ENCODE results near the gene COX18. TPM values are rescaled to one million over a fixed set of nuclear protein-coding genes. Genes with fewer than 3 reads are reported as not detected.

The COX18 gene
- total and polyA plus RNA-seq, 2 experiments from 2014 or later = 9.7 to 55.0 TPM

DNA sequence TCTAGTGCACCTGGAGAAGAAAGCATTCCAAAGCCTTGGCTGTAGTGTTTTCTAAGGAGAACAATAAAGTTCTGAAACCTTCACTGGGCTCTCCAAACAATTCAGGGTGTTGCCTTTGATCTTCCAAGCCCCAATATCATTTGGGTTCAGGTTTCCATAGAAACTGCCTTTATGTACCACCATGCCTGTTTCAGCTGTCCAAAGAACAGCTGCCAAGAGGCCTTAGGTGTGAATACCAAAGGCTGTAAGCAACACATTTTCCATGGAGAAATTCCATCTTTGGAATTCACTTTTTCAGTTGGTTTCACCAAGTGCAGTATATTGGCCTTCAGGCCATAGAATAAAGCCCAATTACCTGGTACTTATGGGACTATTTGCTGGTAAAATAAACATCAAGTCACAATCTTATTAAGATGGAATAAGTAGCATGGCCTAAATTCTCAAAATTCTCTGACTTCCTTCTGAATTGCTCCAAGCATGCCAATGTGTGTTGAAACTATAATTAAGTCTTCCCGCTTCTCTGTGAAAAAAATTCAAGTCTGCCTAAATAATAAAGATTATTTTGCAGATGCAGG is 61.9 kb downstream of the COX18 start:
- H3K4me3 ChIP-seq = no peak overlapping the region
- TF ChIP-seq, protein P1, sequence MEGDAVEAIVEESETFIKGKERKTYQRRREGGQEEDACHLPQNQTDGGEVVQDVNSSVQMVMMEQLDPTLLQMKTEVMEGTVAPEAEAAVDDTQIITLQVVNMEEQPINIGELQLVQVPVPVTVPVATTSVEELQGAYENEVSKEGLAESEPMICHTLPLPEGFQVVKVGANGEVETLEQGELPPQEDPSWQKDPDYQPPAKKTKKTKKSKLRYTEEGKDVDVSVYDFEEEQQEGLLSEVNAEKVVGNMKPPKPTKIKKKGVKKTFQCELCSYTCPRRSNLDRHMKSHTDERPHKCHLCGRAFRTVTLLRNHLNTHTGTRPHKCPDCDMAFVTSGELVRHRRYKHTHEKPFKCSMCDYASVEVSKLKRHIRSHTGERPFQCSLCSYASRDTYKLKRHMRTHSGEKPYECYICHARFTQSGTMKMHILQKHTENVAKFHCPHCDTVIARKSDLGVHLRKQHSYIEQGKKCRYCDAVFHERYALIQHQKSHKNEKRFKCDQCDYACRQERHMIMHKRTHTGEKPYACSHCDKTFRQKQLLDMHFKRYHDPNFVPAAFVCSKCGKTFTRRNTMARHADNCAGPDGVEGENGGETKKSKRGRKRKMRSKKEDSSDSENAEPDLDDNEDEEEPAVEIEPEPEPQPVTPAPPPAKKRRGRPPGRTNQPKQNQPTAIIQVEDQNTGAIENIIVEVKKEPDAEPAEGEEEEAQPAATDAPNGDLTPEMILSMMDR (IDR thresholded peaks at IDR 0.05; ENCODE audit: low read depth, low read length) = no peak
- H3K27me3 ChIP-seq = no peaks in the 10 kb centered on the region
- H3K27ac ChIP-seq = no peak overlapping the region
- H3K36me3 ChIP-seq = no peaks in the 10 kb centered on the region
- no peak for DNase-seq (ENCODE audit: low read depth in 1 of 2, low spot score in 1 of 2)
- H3K9me3 ChIP-seq (ENCODE audit: low read depth) = no peaks in the 10 kb centered on the region
- no peaks in the 10 kb centered on the region for H3K4me1 ChIP-seq (ENCODE audit: low read depth)

DNA sequence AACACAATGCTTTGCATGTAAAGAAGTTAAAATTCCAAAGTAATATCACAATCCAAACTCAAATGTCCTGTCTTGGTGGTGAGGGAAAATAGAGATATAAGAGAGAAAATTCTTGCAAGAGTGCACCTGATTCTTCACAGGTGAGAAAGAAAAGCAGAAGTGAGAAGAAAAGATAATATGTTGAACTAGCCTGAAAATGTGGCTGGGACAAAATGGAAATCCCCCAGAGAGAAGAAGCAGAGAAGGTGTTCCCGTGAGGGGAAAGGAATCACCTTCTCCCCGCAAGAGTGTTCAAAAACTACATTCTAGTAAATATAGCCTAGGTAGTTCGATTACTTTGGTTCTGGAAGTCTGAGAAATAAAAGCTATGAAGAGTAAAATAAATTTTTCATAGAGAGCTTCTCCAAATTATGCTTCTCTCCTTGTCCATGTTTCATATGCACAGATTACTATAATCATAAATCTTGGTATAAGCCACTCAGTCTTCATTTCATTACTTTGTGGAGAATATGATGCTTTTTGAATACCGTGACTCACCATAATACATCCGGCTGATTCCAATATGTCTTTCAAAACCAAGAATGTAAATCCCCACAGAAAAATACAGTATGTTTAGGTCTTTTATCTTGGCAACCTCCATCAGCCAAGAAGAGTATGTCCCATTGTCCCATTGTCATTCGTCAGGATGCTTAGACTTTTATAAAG is 63.1 kb downstream of the COX18 start:
- Histone ChIP-seq H3K36me3 (no peaks in the 10 kb centered on the region), H3K9me3 (ENCODE audit: low read depth) (no peaks in the 10 kb centered on the region), H3K27me3 (no peaks in the 10 kb centered on the region), H3K4me1 (ENCODE audit: low read depth) (no peaks in the 10 kb centered on the region), H3K27ac (no peak overlapping the region), H3K4me3 (no peak overlapping the region)
- TF ChIP-seq, protein P1 (IDR thresholded peaks at IDR 0.05; ENCODE audit: low read depth, low read length) = no peak
- no peak for DNase-seq (ENCODE audit: low read depth in 1 of 2, low spot score in 1 of 2)

DNA sequence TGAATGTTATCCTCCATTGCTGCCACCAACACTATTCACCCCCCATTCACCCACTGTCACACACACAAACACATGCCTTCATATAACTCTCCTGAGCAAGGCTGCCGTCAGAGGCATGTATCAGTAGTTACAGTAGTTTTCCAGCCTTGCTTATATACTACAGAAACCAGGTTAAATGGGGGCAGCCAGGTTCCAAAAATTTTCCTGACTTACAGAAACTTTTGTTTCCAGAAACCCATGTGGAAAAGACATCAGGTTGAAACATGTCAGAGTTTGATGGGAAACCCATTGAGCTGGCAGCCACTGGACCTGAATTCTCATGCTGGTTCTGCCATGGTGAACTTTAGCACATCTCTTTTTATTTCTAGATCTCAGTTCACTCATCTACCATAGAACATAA is 64.0 kb downstream of the COX18 start:
- H3K27ac ChIP-seq = no peak overlapping the region
- DNase-seq (ENCODE audit: low read depth in 1 of 2, low spot score in 1 of 2) = no peak
- TF ChIP-seq, protein P1 (IDR thresholded peaks at IDR 0.05; ENCODE audit: low read depth, low read length) = no peak
- no peak overlapping the region for H3K4me3 ChIP-seq
- no peaks in the 10 kb centered on the region for H3K9me3 ChIP-seq (ENCODE audit: low read depth)
- H3K36me3 ChIP-seq = no peaks in the 10 kb centered on the region
- H3K27me3 ChIP-seq = no peaks in the 10 kb centered on the region
- no peaks in the 10 kb centered on the region for H3K4me1 ChIP-seq (ENCODE audit: low read depth)

Other genes starting within 250 kb of the COX18 start
- 55.5 and 60.1 TPM in 2 replicates for gene ANKRD17, start 189.1 kb upstream of the COX18 start, total RNA-seq
- gene ANKRD17, start 189.1 kb upstream of the COX18 start, polyA plus RNA-seq = 38.9 and 50.2 TPM in 2 replicates